A673 (cell line): ENCODE results near the gene SMTN. TPM values are rescaled to one million over a fixed set of nuclear protein-coding genes. Genes with fewer than 3 reads are reported as not detected.

Source experiments
- BruUV-seq: library from RNA; stranded (reverse); fragments of 400-500 nt; replicated peaks from 2 replicates; lab custom pipeline; 2021; lab: Mats Ljungman, UMichigan
- CTCF ChIA-PET: fragments of 300-600 bp; sonication (Branson Sonifier 250); formaldehyde crosslinking; loops from one replicate; lab custom pipeline; 2022; ENCODE audit warnings: antibody characterized with exemption; lab: Charles Lee
- POLR2A ChIA-PET: fragments of 300-600 bp; sonication (Branson Sonifier 250); formaldehyde crosslinking; loops from one replicate; lab custom pipeline; 2022; ENCODE audit warnings: antibody characterized with exemption; ENCODE audit not compliant: low non-redundant PET; lab: Charles Lee
- DNase-seq: peaks from one replicate; pipeline ENCODE4 v3.0.0-alpha.2; 2015; ENCODE audit warnings: low spot score
- H3K27ac ChIP-seq: fragments of 200-600 bp; sonication (generic); 2 replicates; pipeline ENCODE4 v1.5.1; 2016; ENCODE audit warnings: mixed run types, low read depth, mild to moderate bottlenecking, mixed read lengths, antibody characterized with exemption, low read length; ENCODE audit not compliant: poor library complexity, severe bottlenecking
- H3K27me3 ChIP-seq: fragments of 200-600 bp; sonication (generic); replicated peaks from 2 replicates; pipeline ENCODE4 v1.6.1; 2017; ENCODE audit warnings: mixed run types, low read depth, mild to moderate bottlenecking, mixed read lengths, antibody characterized with exemption, low read length; ENCODE audit not compliant: insufficient read depth, poor library complexity
- H3K36me3 ChIP-seq: fragments of 200-600 bp; sonication (generic); 2 replicates; pipeline ENCODE4 v1.6.1; 2016; ENCODE audit warnings: mixed run types, mild to moderate bottlenecking, mixed read lengths, antibody characterized with exemption, low read length; ENCODE audit not compliant: insufficient read depth, poor library complexity, severe bottlenecking
- H3K4me1 ChIP-seq: fragments of 200-600 bp; sonication (generic); 2 replicates; pipeline ENCODE4 v1.6.1; 2017; ENCODE audit warnings: mixed run types, mild to moderate bottlenecking, mixed read lengths, antibody characterized with exemption, low read length; ENCODE audit not compliant: insufficient read depth, poor library complexity, severe bottlenecking
- H3K4me3 ChIP-seq: fragments of 200-600 bp; sonication (generic); 2 replicates; pipeline ENCODE4 v1.5.1; 2016; ENCODE audit warnings: low read depth, mixed run types, mild to moderate bottlenecking, mixed read lengths, low read length; ENCODE audit not compliant: poor library complexity, severe bottlenecking
- H3K9me3 ChIP-seq: fragments of 200-600 bp; sonication (generic); 2 replicates; pipeline ENCODE4 v1.6.1; 2016; ENCODE audit warnings: mixed run types, low read depth, mild to moderate bottlenecking, mixed read lengths, antibody characterized with exemption, low read length; ENCODE audit not compliant: poor library complexity, severe bottlenecking
- CTCF ChIP-seq: fragments of 300-800, 200-600 bp; sonication (generic); conservative IDR thresholded peaks from 2 replicates; pipeline ENCODE4 v1.5.1; 2017; ENCODE audit warnings: low read depth, mild to moderate bottlenecking, antibody characterized with exemption, low read length, moderate library complexity, mixed read lengths
- EZH2 ChIP-seq: fragments of 200-600 bp; sonication (generic); IDR thresholded peaks from 2 replicates; pipeline ENCODE4 v1.6.1; 2017; ENCODE audit warnings: borderline replicate concordance, low read depth, mild to moderate bottlenecking, mixed read lengths, antibody characterized with exemption, low read length; ENCODE audit not compliant: poor library complexity, severe bottlenecking
- intact Hi-C: fragments of 100-400 bp; cut with micrococcal nuclease; formaldehyde crosslinking; loops from one replicate; pipeline ENCODE4 v1.10.0; 2022; ENCODE audit not compliant: unreplicated experiment
- total RNA-seq: library from RNA; stranded (reverse); gene quantifications from 2 replicates; pipeline ENCODE4 v1.2.3, GENCODE V29; 2021

The SMTN gene
- total RNA-seq, 1 experiment from 2014 or later: 40.0 TPM

- no peaks in the 10 kb centered on the region for H3K27me3 ChIP-seq
- intact Hi-C loops: loop anchor here (2.0 kb wide), 2 partner anchors 63 to 137 kb away; no protein-coding TSS in a partner anchor
- DNase-seq: peak; percentile 42
- no peak for TF ChIP-seq EZH2
- TF ChIP-seq CTCF: no peak
- POLR2A ChIA-PET: no interaction called here
- BruUV-seq: no TSS peak
- H3K27ac ChIP-seq: peak overlapping the region; percentile 93
- peaks cover 18% of the 10 kb centered on the region for H3K4me1 ChIP-seq
- peaks cover 3% of the 10 kb centered on the region for H3K36me3 ChIP-seq
- CTCF ChIA-PET: interaction anchor here (0.6 to 1.4 kb wide), 5 partner anchors 22 to 163 kb away, joined by 3 to 12 read pairs (median 8); partner anchors contain the start of gene SELENOM
- no peaks in the 10 kb centered on the region for H3K9me3 ChIP-seq
- H3K4me3 ChIP-seq: peak overlapping the region; percentile 66
Observed at GRCh38 chr22:31085493-31085824, 4.3 kb downstream of the SMTN start.

DNA sequence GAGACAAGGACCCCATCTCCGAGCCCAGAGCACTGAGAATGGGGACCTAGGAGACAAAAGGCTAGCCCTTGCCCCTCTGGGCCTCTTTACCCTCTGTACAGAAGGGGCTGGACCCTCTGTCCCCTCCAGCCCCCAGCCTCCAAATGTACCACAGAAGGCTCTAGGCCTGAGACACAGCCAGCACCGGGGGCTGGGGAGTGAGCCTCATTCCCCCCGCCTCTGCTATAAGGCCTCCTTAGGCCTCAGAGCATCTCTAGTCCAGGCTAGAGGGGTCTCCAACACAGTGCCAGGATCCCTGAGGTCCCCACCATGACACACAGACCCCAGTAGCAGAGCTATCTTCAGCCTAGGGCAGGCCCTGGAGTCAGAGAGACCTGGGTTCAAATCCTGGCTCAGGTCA lies 4.8 kb downstream of the SMTN start:
- no peak for DNase-seq
- Histone ChIP-seq H3K4me1 (peaks cover 18% of the 10 kb centered on the region), H3K9me3 (no peaks in the 10 kb centered on the region), H3K27me3 (no peaks in the 10 kb centered on the region), H3K27ac (peak overlapping the region; percentile 93), H3K36me3 (peaks cover 3% of the 10 kb centered on the region), H3K4me3 (no peak overlapping the region)
- CTCF ChIA-PET: no interaction called here
- TF ChIP-seq EZH2 (no peak), CTCF (no peak)
- intact Hi-C loops: loop anchor here (2.0 kb wide), 2 partner anchors 63 to 137 kb away; no protein-coding TSS in a partner anchor
- POLR2A ChIA-PET: no interaction called here
- no TSS peak for BruUV-seq

DNA sequence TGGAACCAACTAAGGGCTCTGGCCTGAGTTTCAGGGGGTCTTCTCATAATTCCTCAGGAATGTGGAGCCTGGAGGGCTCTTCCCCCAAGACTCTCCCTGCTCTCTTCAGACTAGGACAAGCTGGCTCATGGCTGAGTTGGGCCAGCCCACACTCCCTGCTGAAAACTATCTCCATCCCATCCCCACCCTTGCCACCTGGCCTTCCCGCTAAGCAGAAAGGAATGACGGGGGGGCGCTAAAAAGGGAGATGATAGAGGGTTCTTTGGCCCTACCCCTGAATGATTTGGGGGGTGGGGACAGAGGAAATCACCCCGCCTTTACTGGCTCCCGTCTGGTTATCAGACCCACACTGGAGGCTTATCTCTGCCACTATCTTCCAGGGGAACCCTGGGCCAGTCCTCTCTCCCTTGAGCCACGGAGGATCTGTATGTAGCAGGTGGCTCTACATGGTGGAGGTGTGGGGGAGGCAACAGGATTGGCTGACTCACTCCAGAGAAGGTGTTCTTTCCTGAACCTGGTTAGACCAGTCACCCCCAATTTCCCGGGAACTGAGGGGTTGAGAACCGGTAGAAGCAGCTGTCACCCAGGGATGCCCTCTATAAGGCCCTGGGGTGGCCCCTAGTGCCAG lies 5.7 kb downstream of the SMTN start:
- no peak overlapping the region for H3K4me3 ChIP-seq
- DNase-seq: no peak
- peaks cover 15% of the 10 kb centered on the region for H3K4me1 ChIP-seq
- intact Hi-C loops: no loop called here
- CTCF ChIA-PET: no interaction called here
- no peak overlapping the region for H3K27ac ChIP-seq
- TF ChIP-seq EZH2 (no peak), CTCF (no peak)
- POLR2A ChIA-PET: no interaction called here
- no peaks in the 10 kb centered on the region for H3K27me3 ChIP-seq
- peaks cover 3% of the 10 kb centered on the region for H3K36me3 ChIP-seq
- H3K9me3 ChIP-seq: no peaks in the 10 kb centered on the region
- BruUV-seq: no TSS peak
